AG09319 (cell line): ENCODE data around the gene RPTOR.

Experiments used
- DNase-seq: peaks from one replicate; pipeline ENCODE4 v3.0.0-alpha.2; 2010; ENCODE audit warnings: low read depth; ENCODE audit errors: extremely low read depth
- TF ChIP-seq, protein P1 (sequence below): IDR thresholded peaks from 2 replicates; pipeline ENCODE4 v1.5.1; 2011; ENCODE audit warnings: low read depth, mild to moderate bottlenecking, inconsistent platforms, low read length, moderate library complexity

The RPTOR gene

GRCh38 chr17:80866050-80866793, 321.6 kb downstream of the RPTOR start:
- peak; percentile 15 for DNase-seq
- TF ChIP-seq, protein P1, sequence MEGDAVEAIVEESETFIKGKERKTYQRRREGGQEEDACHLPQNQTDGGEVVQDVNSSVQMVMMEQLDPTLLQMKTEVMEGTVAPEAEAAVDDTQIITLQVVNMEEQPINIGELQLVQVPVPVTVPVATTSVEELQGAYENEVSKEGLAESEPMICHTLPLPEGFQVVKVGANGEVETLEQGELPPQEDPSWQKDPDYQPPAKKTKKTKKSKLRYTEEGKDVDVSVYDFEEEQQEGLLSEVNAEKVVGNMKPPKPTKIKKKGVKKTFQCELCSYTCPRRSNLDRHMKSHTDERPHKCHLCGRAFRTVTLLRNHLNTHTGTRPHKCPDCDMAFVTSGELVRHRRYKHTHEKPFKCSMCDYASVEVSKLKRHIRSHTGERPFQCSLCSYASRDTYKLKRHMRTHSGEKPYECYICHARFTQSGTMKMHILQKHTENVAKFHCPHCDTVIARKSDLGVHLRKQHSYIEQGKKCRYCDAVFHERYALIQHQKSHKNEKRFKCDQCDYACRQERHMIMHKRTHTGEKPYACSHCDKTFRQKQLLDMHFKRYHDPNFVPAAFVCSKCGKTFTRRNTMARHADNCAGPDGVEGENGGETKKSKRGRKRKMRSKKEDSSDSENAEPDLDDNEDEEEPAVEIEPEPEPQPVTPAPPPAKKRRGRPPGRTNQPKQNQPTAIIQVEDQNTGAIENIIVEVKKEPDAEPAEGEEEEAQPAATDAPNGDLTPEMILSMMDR: peak; percentile 87

- no peak for DNase-seq
- TF ChIP-seq, protein P1: no peak
These were observed 323.5 kb downstream of the RPTOR start for GRCh38 chr17:80868022-80868609.

- no peak for DNase-seq
- TF ChIP-seq, protein P1: no peak
These were observed 325.0 kb downstream of the RPTOR start for GRCh38 chr17:80869481-80870145.

DNA sequence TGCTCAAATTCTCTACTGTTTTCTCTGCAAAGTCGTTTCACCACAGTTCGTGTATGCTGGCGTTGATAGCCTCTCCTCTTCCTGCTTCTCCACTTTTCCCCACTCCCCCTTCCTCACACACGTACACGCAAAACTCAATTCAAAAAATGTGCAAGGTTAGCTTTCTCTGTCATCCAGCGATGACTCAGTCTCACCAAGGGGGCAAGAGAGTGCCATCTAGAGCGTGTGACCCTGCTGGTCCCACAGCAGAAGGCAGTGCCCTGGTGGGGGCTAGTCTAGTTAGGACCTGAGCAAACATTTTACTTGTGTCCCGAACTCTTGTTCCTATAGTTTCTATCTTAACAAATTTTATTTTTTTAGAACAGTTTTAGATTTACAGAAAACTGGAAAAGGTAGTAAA, 325.8 kb downstream of the RPTOR start:
- no peak for DNase-seq
- TF ChIP-seq, protein P1: no peak

- no peak for DNase-seq
- TF ChIP-seq, protein P1: no peak
These were observed 326.7 kb downstream of the RPTOR start for GRCh38 chr17:80871341-80871740.

DNA sequence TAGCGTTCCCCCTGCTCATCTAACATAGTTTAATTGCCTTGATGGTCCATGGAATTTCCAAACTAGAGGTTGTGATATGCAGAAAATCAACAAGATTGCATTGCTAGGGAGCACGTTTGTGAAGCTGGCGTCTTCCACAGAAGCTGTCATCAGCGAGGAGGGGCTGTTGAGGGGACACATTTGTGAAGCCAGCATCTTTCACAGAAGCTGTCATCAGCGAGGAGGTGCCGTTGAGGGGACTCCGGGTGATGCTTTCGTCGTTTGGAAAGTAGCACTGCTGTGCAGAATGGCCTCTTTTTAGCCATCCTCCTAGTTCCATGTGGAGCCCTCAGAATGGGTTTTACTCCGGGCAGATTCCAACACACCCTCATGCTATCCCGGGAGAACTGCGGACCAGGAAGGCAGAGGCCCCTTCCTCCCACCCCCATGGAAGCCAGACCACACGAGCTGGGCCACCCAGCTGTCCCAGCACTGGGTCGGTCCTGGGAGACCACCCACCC, 327.4 kb downstream of the RPTOR start:
- TF ChIP-seq, protein P1: no peak
- no peak for DNase-seq
